GM23248 (cell line): ENCODE measurements around the gene PANX3. TPM values are rescaled to one million over a fixed set of nuclear protein-coding genes. Genes with fewer than 3 reads are reported as not detected.
A peak's percentile ranks its signal among the peaks of the same experiment; 100 is the strongest.

Experiments
- DNase-seq: peaks from one replicate; pipeline ENCODE4 v3.0.0-alpha.2; 2015
- H2AFZ ChIP-seq: fragments of 200-600 bp; sonication (generic); 2 replicates; pipeline ENCODE4 v1.6.1; 2016; ENCODE audit warnings: antibody characterized with exemption
- H3F3A ChIP-seq: fragments of 200-600 bp; sonication (generic); 2 replicates; pipeline ENCODE4 v1.6.1; 2016; ENCODE audit warnings: mild to moderate bottlenecking, antibody characterized with exemption, mixed run types; ENCODE audit not compliant: insufficient read depth
- H3K27ac ChIP-seq: fragments of 200-600 bp; sonication (generic); 2 replicates; pipeline ENCODE4 v1.5.1; 2016; ENCODE audit warnings: mild to moderate bottlenecking
- H3K27me3 ChIP-seq: fragments of 200-600 bp; sonication (generic); replicated peaks from 2 replicates; pipeline ENCODE4 v1.6.1; 2016; ENCODE audit warnings: mild to moderate bottlenecking; ENCODE audit not compliant: insufficient read depth
- H3K36me3 ChIP-seq: fragments of 200-600 bp; sonication (generic); 2 replicates; pipeline ENCODE4 v1.6.1; 2016; ENCODE audit warnings: low read depth, mild to moderate bottlenecking
- H3K4me1 ChIP-seq: fragments of 200-600 bp; sonication (generic); 2 replicates; pipeline ENCODE4 v1.6.1; 2016; ENCODE audit warnings: mild to moderate bottlenecking; ENCODE audit not compliant: insufficient read depth
- H3K4me2 ChIP-seq: fragments of 200-600 bp; sonication (generic); one replicate; pipeline ENCODE4 v1.6.1; 2016; ENCODE audit warnings: mild to moderate bottlenecking; ENCODE audit not compliant: unreplicated experiment
- H3K4me3 ChIP-seq: fragments of 200-600 bp; sonication (generic); 2 replicates; pipeline ENCODE4 v1.5.1; 2016; ENCODE audit warnings: mild to moderate bottlenecking
- H3K79me2 ChIP-seq: fragments of 200-600 bp; sonication (generic); 2 replicates; pipeline ENCODE4 v1.6.1; 2016; ENCODE audit warnings: mild to moderate bottlenecking; ENCODE audit not compliant: insufficient read depth
- H3K9ac ChIP-seq: fragments of 200-600 bp; sonication (generic); 2 replicates; pipeline ENCODE4 v1.6.1; 2016; ENCODE audit warnings: mild to moderate bottlenecking
- H3K9me2 ChIP-seq: fragments of 200-600 bp; sonication (generic); 2 replicates; pipeline ENCODE4 v1.6.1; 2016; ENCODE audit warnings: mixed run types, mild to moderate bottlenecking, moderate library complexity; ENCODE audit not compliant: insufficient read depth
- H3K9me3 ChIP-seq: fragments of 200-600 bp; sonication (generic); one replicate; pipeline ENCODE4 v1.6.1; 2017; ENCODE audit warnings: low read depth
- H4K20me1 ChIP-seq: fragments of 200-600 bp; sonication (generic); 2 replicates; pipeline ENCODE4 v1.6.0; 2016; ENCODE audit not compliant: insufficient read depth
- EZH2 ChIP-seq: fragments of 200-600 bp; sonication (generic); IDR thresholded peaks from 2 replicates; pipeline ENCODE4 v1.6.1; 2018; ENCODE audit warnings: antibody characterized with exemption, mild to moderate bottlenecking; ENCODE audit not compliant: insufficient read depth, poor library complexity, severe bottlenecking
- EZH2phosphoT487 ChIP-seq: fragments of 200-600 bp; sonication (generic); IDR thresholded peaks from 2 replicates; pipeline ENCODE4 v1.6.1; 2018; ENCODE audit warnings: antibody characterized with exemption, moderate library complexity, mild to moderate bottlenecking, low read depth; ENCODE audit not compliant: insufficient read depth
- WGBS, 2 experiments: methylation state at CpG; one replicate each; pipeline ENCODE4 v1.1.6; 2015 to 2017; ENCODE audit warnings: low lambda C conversion rate in 2 of 2, low coverage in 1 of 2; ENCODE audit errors: missing lambda C conversion rate in 2 of 2; 5-methylcytosine and 5-hydroxymethylcytosine counted together
- in situ Hi-C: fragments of 300-500 bp; cut with MboI; formaldehyde crosslinking; loops from 2 replicates; pipeline ENCODE4 v1.15.0; 2020
- polyA plus RNA-seq: library from polyadenylated mRNA; unstranded; fragments of >200 nt; fragmentation: Nextera tagmentation; extraction: Ambion mirVana; gene quantifications from 2 replicates; pipeline ENCODE4 v1.2.1, GENCODE V29; 2016
- total RNA-seq: library from RNA; depleted of rRNA; stranded (reverse); fragments of >200 nt; shearing (Covaris generic); gene quantifications from 2 replicates; pipeline ENCODE4 v1.2.3, GENCODE V29; 2014

PANX3 gene
- total and polyA plus RNA-seq, 2 experiments from 2014 or later: not detected

- TF ChIP-seq EZH2phosphoT487: no peak
- TF ChIP-seq EZH2: no peak
- Histone ChIP-seq H3K9ac (no peak overlapping the region), H3K27ac (no peak overlapping the region), H3K36me3 (peaks cover 43% of the 10 kb centered on the region), H3K9me3 (no peaks in the 10 kb centered on the region), H3K79me2 (peaks cover 49% of the 10 kb centered on the region), H4K20me1 (no peaks in the 10 kb centered on the region), H3K4me2 (no peak overlapping the region), H3K9me2 (no peaks in the 10 kb centered on the region), H3K4me3 (no peak overlapping the region), H3K27me3 (no peaks in the 10 kb centered on the region), H2AFZ (no peak overlapping the region), H3K4me1 (peaks cover 13% of the 10 kb centered on the region), H3F3A (peaks cover 22% of the 10 kb centered on the region)
- in situ Hi-C loops: no loop called here
- DNase-seq: no peak
- WGBS, 2 experiments: 96% methylated on average over 3 of the region's 3 CpGs
Measured at GRCh38 chr11:124625504-124626168, 14.4 kb downstream of the PANX3 start.

- no peaks in the 10 kb centered on the region for H3K9me2 ChIP-seq
- H3F3A ChIP-seq: peaks cover 13% of the 10 kb centered on the region
- TF ChIP-seq EZH2: no peak
- no peak for TF ChIP-seq EZH2phosphoT487
- H3K9me3 ChIP-seq: no peaks in the 10 kb centered on the region
- H3K36me3 ChIP-seq: peaks cover 60% of the 10 kb centered on the region
- no peak overlapping the region for H3K9ac ChIP-seq
- H2AFZ ChIP-seq: no peak overlapping the region
- H3K4me1 ChIP-seq: peaks cover 13% of the 10 kb centered on the region
- H3K4me3 ChIP-seq: no peak overlapping the region
- H3K4me2 ChIP-seq: no peak overlapping the region
- H3K79me2 ChIP-seq: peaks cover 49% of the 10 kb centered on the region
- in situ Hi-C loops: no loop called here
- no peak for DNase-seq
- no peaks in the 10 kb centered on the region for H4K20me1 ChIP-seq
- WGBS, 2 experiments: 97% methylated on average over 5 of the region's 5 CpGs
- H3K27ac ChIP-seq: no peak overlapping the region
- no peaks in the 10 kb centered on the region for H3K27me3 ChIP-seq
Measured at GRCh38 chr11:124627546-124627945, 16.3 kb downstream of the PANX3 start.

DNA sequence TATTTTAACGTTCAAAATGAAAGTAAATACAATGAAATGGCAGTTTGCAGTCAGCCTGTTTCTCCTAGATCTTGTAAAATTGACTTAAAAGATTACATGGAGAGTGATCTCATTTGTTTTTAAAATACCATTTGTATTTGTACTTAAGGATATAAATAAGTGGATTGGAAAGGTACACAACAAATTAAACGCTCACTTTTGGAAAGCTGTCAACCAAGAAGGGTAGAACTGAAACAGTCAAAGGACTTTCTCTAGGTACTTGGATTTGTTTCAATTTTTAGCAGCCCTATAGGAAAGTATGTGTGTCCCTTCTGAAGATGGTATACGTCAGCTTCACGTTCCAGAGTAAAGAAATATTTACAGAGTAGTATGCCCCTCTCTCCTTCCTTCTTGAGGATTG, 18.7 kb downstream of the PANX3 start:
- H2AFZ ChIP-seq: no peak overlapping the region
- peaks cover 31% of the 10 kb centered on the region for H3K79me2 ChIP-seq
- H4K20me1 ChIP-seq: no peaks in the 10 kb centered on the region
- no peak overlapping the region for H3K9ac ChIP-seq
- H3K27me3 ChIP-seq: no peaks in the 10 kb centered on the region
- H3K4me1 ChIP-seq: peaks cover 1% of the 10 kb centered on the region
- H3K36me3 ChIP-seq: peaks cover 81% of the 10 kb centered on the region
- H3K9me2 ChIP-seq: no peaks in the 10 kb centered on the region
- H3K27ac ChIP-seq: no peak overlapping the region
- no peaks in the 10 kb centered on the region for H3K9me3 ChIP-seq
- TF ChIP-seq EZH2 (no peak), EZH2phosphoT487 (no peak)
- H3K4me2 ChIP-seq: no peak overlapping the region
- H3K4me3 ChIP-seq: no peak overlapping the region
- H3F3A ChIP-seq: no peaks in the 10 kb centered on the region
- no peak for DNase-seq
- 97 to 98% methylated on average over 4 of the region's 4 CpGs for WGBS, 2 experiments
- in situ Hi-C loops: no loop called here

- 37 to 60% methylated on average over 1 of the region's 1 CpG for WGBS, 2 experiments
- Histone ChIP-seq H3F3A (no peaks in the 10 kb centered on the region), H3K27me3 (no peaks in the 10 kb centered on the region), H2AFZ (no peak overlapping the region), H3K4me1 (no peaks in the 10 kb centered on the region), H3K9ac (no peak overlapping the region), H3K9me2 (no peaks in the 10 kb centered on the region), H3K9me3 (no peaks in the 10 kb centered on the region), H3K4me3 (no peak overlapping the region), H3K36me3 (peaks cover 65% of the 10 kb centered on the region), H3K27ac (no peak overlapping the region), H3K79me2 (peaks cover 4% of the 10 kb centered on the region; the same call in 1 of the 2 replicates), H3K4me2 (no peak overlapping the region), H4K20me1 (no peaks in the 10 kb centered on the region)
- in situ Hi-C loops: no loop called here
- peak; percentile 31 for DNase-seq
- no peak for TF ChIP-seq EZH2phosphoT487
- no peak for TF ChIP-seq EZH2
Measured at GRCh38 chr11:124633355-124633754, 22.1 kb downstream of the PANX3 start.

DNA sequence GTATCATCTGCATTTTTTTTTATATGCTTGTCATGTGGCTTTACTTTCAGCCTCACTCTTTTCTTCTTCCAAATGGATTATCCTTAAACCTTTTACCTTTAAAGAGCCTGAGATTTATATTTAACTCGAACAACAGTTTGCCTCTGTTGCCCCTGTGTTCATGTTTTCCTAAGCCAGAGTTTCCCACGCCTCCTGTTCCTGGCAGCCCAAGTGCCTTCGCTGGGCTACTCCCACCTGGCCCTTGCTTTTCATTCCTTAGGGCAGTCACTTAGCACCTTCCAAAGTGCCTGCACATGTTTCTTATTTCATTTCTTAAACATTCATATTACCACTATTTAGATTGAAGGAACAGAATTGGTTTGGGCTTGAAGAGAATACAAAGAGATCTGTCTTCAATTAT, 24.7 kb downstream of the PANX3 start:
- no peaks in the 10 kb centered on the region for H3K9me2 ChIP-seq
- TF ChIP-seq EZH2 (no peak), EZH2phosphoT487 (no peak)
- WGBS, 2 experiments: 78 to 82% methylated on average over 3 of the region's 3 CpGs
- H4K20me1 ChIP-seq: no peaks in the 10 kb centered on the region
- no peaks in the 10 kb centered on the region for H3K27me3 ChIP-seq
- H3K4me3 ChIP-seq: no peak overlapping the region
- no peak overlapping the region for H2AFZ ChIP-seq
- H3K36me3 ChIP-seq: peaks cover 39% of the 10 kb centered on the region
- no peak overlapping the region for H3K9ac ChIP-seq
- no peak overlapping the region for H3K4me2 ChIP-seq
- H3F3A ChIP-seq: no peaks in the 10 kb centered on the region
- no peaks in the 10 kb centered on the region for H3K9me3 ChIP-seq
- H3K27ac ChIP-seq: no peak overlapping the region
- no peaks in the 10 kb centered on the region for H3K79me2 ChIP-seq
- H3K4me1 ChIP-seq: no peaks in the 10 kb centered on the region
- no peak for DNase-seq
- in situ Hi-C loops: no loop called here
